ENCODE measurements around the gene ETV3L.

Gene ETV3L

GRCh38 chr1:157132616-157133167 lies 33.1 kb upstream of the ETV3L start:
- no peak for TF ChIP-seq CTCF (IDR thresholded peaks at IDR 0.05; ENCODE audit: low read depth, low read length, missing control alignments)
- H3K4me3 ChIP-seq (ENCODE audit: low read depth, low read length): no peak overlapping the region
- no peak for DNase-seq (ENCODE audit: low read depth)

- no peak for TF ChIP-seq CTCF (IDR thresholded peaks at IDR 0.05; ENCODE audit: low read depth, low read length, missing control alignments)
- no peak for DNase-seq (ENCODE audit: low read depth)
- no peak overlapping the region for H3K4me3 ChIP-seq (ENCODE audit: low read depth, low read length)
These were observed 32.5 kb upstream of the ETV3L start for GRCh38 chr1:157132111-157132510.

GRCh38 chr1:157131281-157131680 lies 31.7 kb upstream of the ETV3L start:
- H3K4me3 ChIP-seq (ENCODE audit: low read depth, low read length): no peak overlapping the region
- DNase-seq (ENCODE audit: low read depth): no peak
- no peak for TF ChIP-seq CTCF (IDR thresholded peaks at IDR 0.05; ENCODE audit: low read depth, low read length, missing control alignments)

GRCh38 chr1:157124855-157125254 lies 25.2 kb upstream of the ETV3L start:
- TF ChIP-seq CTCF (IDR thresholded peaks at IDR 0.05; ENCODE audit: low read depth, low read length, missing control alignments): peak; percentile 26

GRCh38 chr1:157119448-157119847 lies 19.8 kb upstream of the ETV3L start:
- H3K4me3 ChIP-seq (ENCODE audit: low read depth, low read length): no peak overlapping the region
- no peak for TF ChIP-seq CTCF (IDR thresholded peaks at IDR 0.05; ENCODE audit: low read depth, low read length, missing control alignments)
- no peak for DNase-seq (ENCODE audit: low read depth)

More at GRCh38 chr1:157124855-157125254, 25.2 kb upstream of the ETV3L start:
- no peak overlapping the region for H3K4me3 ChIP-seq (ENCODE audit: low read depth, low read length)
- DNase-seq (ENCODE audit: low read depth): no peak

GRCh38 chr1:157119008-157119407 lies 19.4 kb upstream of the ETV3L start:
- H3K4me3 ChIP-seq (ENCODE audit: low read depth, low read length): no peak overlapping the region
- no peak for TF ChIP-seq CTCF (IDR thresholded peaks at IDR 0.05; ENCODE audit: low read depth, low read length, missing control alignments)

GRCh38 chr1:157117527-157118057 lies 18.0 kb upstream of the ETV3L start:
- no peak for TF ChIP-seq CTCF (IDR thresholded peaks at IDR 0.05; ENCODE audit: low read depth, low read length, missing control alignments)
- no peak overlapping the region for H3K4me3 ChIP-seq (ENCODE audit: low read depth, low read length)
- DNase-seq (ENCODE audit: low read depth): no peak

More at GRCh38 chr1:157119008-157119407, 19.4 kb upstream of the ETV3L start:
- no peak for DNase-seq (ENCODE audit: low read depth)
